H1 (cell line): ENCODE results near the gene PCDHGA1. TPM values are rescaled to one million over a fixed set of nuclear protein-coding genes. Genes with fewer than 3 reads are reported as not detected.

Source experiments
- CHD1 ChIP-seq: IDR thresholded peaks from 2 replicates; pipeline ENCODE4 v1.6.1; 2012; ENCODE audit warnings: low read depth, low read length, improper control_type of control experiment
- EP300 ChIP-seq, 2 experiments: IDR thresholded peaks; 1 replicate in 1 of 2; 2 replicates in 1 of 2; pipeline ENCODE4 v1.6.1; 2011 to 2012; ENCODE audit warnings: low read depth in 2 of 2, low read length in 2 of 2, mild to moderate bottlenecking in 2 of 2, borderline replicate concordance in 1 of 2, inconsistent platforms in 1 of 2, moderate library complexity in 1 of 2
- KDM4A ChIP-seq: IDR thresholded peaks from one replicate; pipeline ENCODE4 v1.7.1; 2012; ENCODE audit warnings: low read depth, mild to moderate bottlenecking, moderate library complexity, low read length, inconsistent platforms; ENCODE audit not compliant: severe bottlenecking
- NANOG ChIP-seq: IDR thresholded peaks from 2 replicates; pipeline ENCODE4 v1.6.1; 2011; ENCODE audit warnings: low read length, low read depth, mild to moderate bottlenecking, inconsistent platforms; ENCODE audit not compliant: insufficient read depth, poor library complexity, severe bottlenecking
- RBBP5 ChIP-seq: IDR thresholded peaks from 2 replicates; pipeline ENCODE4 v1.7.1; 2012; ENCODE audit warnings: low read depth, mild to moderate bottlenecking, inconsistent platforms, low read length, moderate library complexity, borderline replicate concordance
- RNF2 ChIP-seq: fragments of 200-900, 300-1000 bp; sonication (generic); IDR thresholded peaks from 2 replicates; pipeline ENCODE4 v1.7.1; 2016; ENCODE audit warnings: borderline replicate concordance, low read depth, mild to moderate bottlenecking, antibody characterized with exemption, low read length; ENCODE audit not compliant: poor library complexity, severe bottlenecking; ENCODE audit errors: missing control alignments
- SAP30 ChIP-seq: fragments of 300-600 bp; sonication (generic); IDR thresholded peaks from 2 replicates; pipeline ENCODE4 v1.7.1; 2012; ENCODE audit warnings: low read length, moderate library complexity, mild to moderate bottlenecking, inconsistent platforms; ENCODE audit not compliant: insufficient read depth, insufficient replicate concordance
- polyA plus RNA-seq, 7 experiments: library from polyadenylated mRNA; depleted of rRNA in 3 of 7; stranded (reverse) in 5 of 7; unstranded in 2 of 7; fragments of >200 nt in 5 of 7; fragments of 200-250 nt in 2 of 7; gene quantifications; 1 replicate in 5 of 7; 2 replicates in 1 of 7; 4 replicates in 1 of 7; pipeline versions ENCODE4 v1.2.1 to v1.2.3, GENCODE V29; 2011 to 2013; ENCODE audit warnings: missing spikeins in 2 of 7, mixed read lengths in 2 of 7
- total RNA-seq: library from RNA; stranded (reverse); fragmentation: NEBNext Ultra II Directional; extraction: Animal tissue kit (Norgen Biotek cat#: 25700); gene quantifications from 2 replicates; pipeline ENCODE4 v1.2.1, GENCODE V29; 2021

PCDHGA1 gene
- total and polyA plus RNA-seq, 2 of the 8 experiments (the other 6 are each of a cell fraction or from before 2014, with no cell fraction given), result 0.57 to 0.89 TPM

- TF ChIP-seq KDM4A (no peak), NANOG (no peak), SAP30 (no peak), EP300 (IDR thresholded peaks at IDR 0.05; ENCODE audit: borderline replicate concordance in 1 of 2, low read depth in 2 of 2, low read length in 2 of 2) (no peak), RNF2 (no peak), CHD1 (no peak), RBBP5 (no peak)
These were observed 73.1 kb downstream of the PCDHGA1 start (continued) for GRCh38 chr5:141403387-141403786.
